Posterior cingulate gyrus (tissue), 11 donors: ENCODE measurements around the gene HELQ.

Source experiments
- DNase-seq, 10 donors: peaks; one replicate each; pipeline versions ENCODE4 v3.0.0 to v3.0.0-alpha.2; 2020 to 2021; ENCODE audit warnings: mixed read lengths in 3 of 10
- intact Hi-C: fragments of 100-400 bp; cut with DNase I; formaldehyde crosslinking; loops from one replicate; pipeline ENCODE4 v1.15.1; 2023

Gene HELQ

GRCh38 chr4:83372931-83373330 is 82.7 kb downstream of the HELQ start:
- DNase-seq, result no peak
- intact Hi-C loops, result no loop called here

GRCh38 chr4:83371936-83372335 is 83.7 kb downstream of the HELQ start:
- no peak for DNase-seq
- intact Hi-C loops, result no loop called here

- no peak for DNase-seq
- intact Hi-C loops, result no loop called here
Observed at GRCh38 chr4:83371235-83371634, 84.4 kb downstream of the HELQ start.

GRCh38 chr4:83370640-83370906 is 85.0 kb downstream of the HELQ start:
- intact Hi-C loops, result no loop called here
- DNase-seq, result no peak

GRCh38 chr4:83369831-83370639 is 85.6 kb downstream of the HELQ start:
- no peak for DNase-seq
- intact Hi-C loops, result no loop called here

- intact Hi-C loops, result no loop called here
- DNase-seq, result no peak
Observed at GRCh38 chr4:83364312-83364711, 91.3 kb downstream of the HELQ start.

- DNase-seq, result no peak
- intact Hi-C loops, result no loop called here
Observed at GRCh38 chr4:83362492-83363329, 92.9 kb downstream of the HELQ start.

GRCh38 chr4:83361416-83362103 is 94.1 kb downstream of the HELQ start:
- no peak for DNase-seq
- intact Hi-C loops, result no loop called here

- DNase-seq, result no peak
- intact Hi-C loops, result no loop called here
Observed at GRCh38 chr4:83360018-83360417, 95.6 kb downstream of the HELQ start.

- intact Hi-C loops, result no loop called here
- no peak for DNase-seq
Observed at GRCh38 chr4:83358410-83358809, 97.2 kb downstream of the HELQ start.
